HEK293 (cell line): ENCODE data around the gene TBC1D14.

ENCODE experiments used
- CTCF ChIA-PET: fragments of 350-600 bp; formaldehyde crosslinking; extraction: SDS; loops from one replicate; lab custom pipeline; 2021; ENCODE audit warnings: antibody characterized with exemption; lab: Yijun Ruan, JAX
- POLR2A ChIA-PET: fragments of 300-600 bp; formaldehyde crosslinking; extraction: SDS; loops from one replicate; lab custom pipeline; 2020; ENCODE audit warnings: antibody characterized with exemption, inconsistent platforms; lab: Yijun Ruan, JAX
- H3K27ac ChIP-seq: fragments of 200-500 bp; sonication (Bioruptor generic); 2 replicates; pipeline ENCODE4 v1.5.1; 2014; ENCODE audit warnings: low read depth, low read length, control low read depth, inconsistent platforms; ENCODE audit errors: extremely low read depth
- H3K36me3 ChIP-seq, 2 experiments: fragments of 200-500 bp in 1 of 2; sonication (Bioruptor generic) in 1 of 2; 1 replicate in 1 of 2; 2 replicates in 1 of 2; pipeline ENCODE4 v1.5.1; 2014 to 2017; ENCODE audit warnings: inconsistent platforms in 2 of 2, low read length in 2 of 2; ENCODE audit not compliant: control insufficient read depth in 2 of 2, insufficient read depth in 1 of 2
- H3K4me1 ChIP-seq: fragments of 200-500 bp; sonication (Bioruptor generic); 2 replicates; pipeline ENCODE4 v1.5.1; 2014; ENCODE audit warnings: mild to moderate bottlenecking, low read length, inconsistent platforms; ENCODE audit not compliant: control insufficient read depth, insufficient read depth
- H3K4me3 ChIP-seq: 2 replicates; pipeline ENCODE4 v1.5.1; 2011; ENCODE audit warnings: low read depth, mild to moderate bottlenecking, control low read depth, low read length, moderate library complexity
- H3K9me3 ChIP-seq: fragments of 200-500 bp; sonication (Bioruptor generic); 2 replicates; pipeline ENCODE4 v1.5.1; 2014; ENCODE audit warnings: low read depth, low read length, inconsistent platforms; ENCODE audit not compliant: control insufficient read depth, insufficient read depth
- MYNN ChIP-seq: fragments of 450-650 bp; formaldehyde crosslinking; IDR thresholded peaks from 2 replicates; pipeline ENCODE4 v1.5.1; 2016; ENCODE audit warnings: missing biosample characterization, missing genetic modification characterization, borderline replicate concordance
- PBX3 ChIP-seq: sonication (generic); formaldehyde crosslinking; IDR thresholded peaks from 2 replicates; pipeline ENCODE4 v1.8.1; 2022; ENCODE audit warnings: mild to moderate bottlenecking, moderate library complexity, missing genetic modification reagents
- PRDM1 ChIP-seq: fragments of 450-650 bp; formaldehyde crosslinking; IDR thresholded peaks from 2 replicates; pipeline ENCODE4; 2016; ENCODE audit warnings: missing biosample characterization, missing genetic modification characterization
- PRDM10 ChIP-seq: fragments of 450-650 bp; formaldehyde crosslinking; IDR thresholded peaks from 2 replicates; pipeline ENCODE4 v1.5.1; 2016; ENCODE audit warnings: missing biosample characterization, missing genetic modification characterization
- REST ChIP-seq: fragments of 450-650 bp; formaldehyde crosslinking; IDR thresholded peaks from 2 replicates; pipeline ENCODE4 v1.5.1; 2016; ENCODE audit warnings: missing biosample characterization, missing genetic modification characterization
- ZBTB17 ChIP-seq: fragments of 450-650 bp; formaldehyde crosslinking; IDR thresholded peaks from 2 replicates; pipeline ENCODE4 v1.5.1; 2016; ENCODE audit warnings: missing biosample characterization, missing genetic modification characterization
- ZBTB26 ChIP-seq: fragments of 450-650 bp; formaldehyde crosslinking; optimal IDR thresholded peaks from 2 replicates; pipeline ENCODE3; 2016; ENCODE audit warnings: missing biosample characterization, mild to moderate bottlenecking, missing genetic modification characterization
- ZBTB6 ChIP-seq: fragments of 450-650 bp; formaldehyde crosslinking; IDR thresholded peaks from 2 replicates; pipeline ENCODE4 v1.5.1; 2017; ENCODE audit warnings: missing biosample characterization, missing genetic modification characterization
- ZFP69B ChIP-seq: fragments of 450-650 bp; formaldehyde crosslinking; IDR thresholded peaks from 2 replicates; pipeline ENCODE4 v1.5.1; 2016; ENCODE audit warnings: missing biosample characterization, missing genetic modification characterization
- ZNF184 ChIP-seq: fragments of 450-650 bp; IDR thresholded peaks from 2 replicates; pipeline ENCODE4 v1.5.1; 2018; ENCODE audit warnings: missing biosample characterization, mild to moderate bottlenecking, missing genetic modification characterization
- ZNF266 ChIP-seq: fragments of 450-650 bp; formaldehyde crosslinking; IDR thresholded peaks from 2 replicates; pipeline ENCODE4 v1.5.1; 2016; ENCODE audit warnings: missing biosample characterization, missing genetic modification characterization, low read depth
- ZNF311 ChIP-seq: fragments of 450-650 bp; formaldehyde crosslinking; IDR thresholded peaks from 2 replicates; pipeline ENCODE4 v1.5.1; 2017; ENCODE audit warnings: missing biosample characterization, missing genetic modification characterization, borderline replicate concordance
- ZNF341 ChIP-seq: fragments of 450-650 bp; formaldehyde crosslinking; IDR thresholded peaks from 2 replicates; pipeline ENCODE4; 2016; ENCODE audit warnings: low read depth, missing biosample characterization, missing genetic modification characterization
- ZNF366 ChIP-seq: fragments of 450-650 bp; formaldehyde crosslinking; conservative IDR thresholded peaks from 2 replicates; pipeline ENCODE4 v1.5.1; 2016; ENCODE audit warnings: missing biosample characterization, missing genetic modification characterization
- ZNF394 ChIP-seq: fragments of 450-650 bp; formaldehyde crosslinking; IDR thresholded peaks from 2 replicates; pipeline ENCODE4 v1.5.1; 2016; ENCODE audit warnings: missing biosample characterization, missing genetic modification characterization, mild to moderate bottlenecking, moderate library complexity, borderline replicate concordance
- ZNF544 ChIP-seq: fragments of 450-650 bp; formaldehyde crosslinking; IDR thresholded peaks from 2 replicates; pipeline ENCODE4 v1.5.0; 2017; ENCODE audit warnings: missing biosample characterization, missing genetic modification characterization
- ZNF600 ChIP-seq: fragments of 450-650 bp; formaldehyde crosslinking; IDR thresholded peaks from 2 replicates; pipeline ENCODE4 v1.5.1; 2016; ENCODE audit warnings: missing biosample characterization, missing genetic modification characterization
- ZNF692 ChIP-seq: fragments of 450-650 bp; formaldehyde crosslinking; IDR thresholded peaks from 2 replicates; pipeline ENCODE4 v1.5.1; 2016; ENCODE audit warnings: missing biosample characterization, missing genetic modification characterization
- ZNF704 ChIP-seq: fragments of 450-650 bp; formaldehyde crosslinking; IDR thresholded peaks from 2 replicates; pipeline ENCODE4 v1.5.1; 2016; ENCODE audit warnings: missing biosample characterization, missing genetic modification characterization
- ZSCAN23 ChIP-seq: fragments of 450-650 bp; formaldehyde crosslinking; IDR thresholded peaks from 2 replicates; pipeline ENCODE4 v1.5.1; 2016; ENCODE audit warnings: missing biosample characterization, missing genetic modification characterization

Gene TBC1D14

GRCh38 chr4:6986072-6986780, 76.6 kb downstream of the TBC1D14 start (continued):
- TF ChIP-seq ZBTB6 (no peak), ZNF184 (tag by site-specific recombination) (no peak), MYNN (tag by site-specific recombination) (no peak), ZNF704 (no peak), ZBTB17 (tag by site-specific recombination) (0 out of 2 replicates have a peak, but pooled peaks have one; percentile 11), ZSCAN23 (tag by site-specific recombination) (no peak), REST (tag by site-specific recombination) (peak; percentile 66), ZNF394 (no peak; the same call in 1 of the 2 replicates)

GRCh38 chr4:6986781-6987587, 77.4 kb downstream of the TBC1D14 start:
- H3K4me3 ChIP-seq, result peak overlapping the region; percentile 75
- peak overlapping the region; percentile 65 for H3K27ac ChIP-seq
- peaks cover 0 to 13% of the 10 kb centered on the region in 2 experiments; a peak in 1 of 3 replicates for H3K36me3 ChIP-seq
- no peaks in the 10 kb centered on the region for H3K9me3 ChIP-seq
- peaks cover 8% of the 10 kb centered on the region for H3K4me1 ChIP-seq
- CTCF ChIA-PET, result interaction anchor here (0.6 to 2.0 kb wide), 5 partner anchors 13 to 80 kb away, joined by 3 to 8 read pairs (median 3); partner anchors contain the start of gene TBC1D14
- POLR2A ChIA-PET, result interaction anchor here (0.6 to 2.3 kb wide), 7 partner anchors 13 to 207 kb away, joined by 3 to 10 read pairs (median 4); partner anchors contain the start of genes GRPEL1, TADA2B and TBC1D14
- TF ChIP-seq ZNF366 (tag by site-specific recombination) (0 out of 2 replicates have a peak, but pooled peaks have one; percentile 24), ZNF600 (tag by site-specific recombination) (peak; percentile 38), ZNF341 (tag by site-specific recombination) (peak; percentile 93), PBX3 (CRISPR knock-in tag) (0 out of 2 replicates have a peak, but pooled peaks have one; percentile 42), PRDM1 (tag by site-specific recombination) (no peak), ZNF544 (tag by site-specific recombination) (no peak), ZNF692 (tag by site-specific recombination) (peak; percentile 64), ZBTB26 (tag by site-specific recombination) (peak; percentile 91), ZFP69B (tag by site-specific recombination) (peak; percentile 60; the same call in 1 of the 2 replicates), ZNF311 (no peak), PRDM10 (tag by site-specific recombination) (peak; percentile 64), ZNF266 (tag by site-specific recombination) (no peak)
